ENCODE measurements around the gene IGFBP7. TPM values are rescaled to one million over a fixed set of nuclear protein-coding genes. Genes with fewer than 3 reads are reported as not detected.
A peak's percentile ranks its signal among the peaks of the same experiment; 100 is the strongest.

The IGFBP7 gene
- total and polyA plus RNA-seq, 10 of the 15 experiments (the other 5 are each of a cell fraction or from before 2014, with no cell fraction given): 0.69 to 1.9 (median 1.4) TPM; not detected in 5

GRCh38 chr4:57089549-57089948, 20.6 kb downstream of the IGFBP7 start (continued):
- TF ChIP-seq, protein P1, sequence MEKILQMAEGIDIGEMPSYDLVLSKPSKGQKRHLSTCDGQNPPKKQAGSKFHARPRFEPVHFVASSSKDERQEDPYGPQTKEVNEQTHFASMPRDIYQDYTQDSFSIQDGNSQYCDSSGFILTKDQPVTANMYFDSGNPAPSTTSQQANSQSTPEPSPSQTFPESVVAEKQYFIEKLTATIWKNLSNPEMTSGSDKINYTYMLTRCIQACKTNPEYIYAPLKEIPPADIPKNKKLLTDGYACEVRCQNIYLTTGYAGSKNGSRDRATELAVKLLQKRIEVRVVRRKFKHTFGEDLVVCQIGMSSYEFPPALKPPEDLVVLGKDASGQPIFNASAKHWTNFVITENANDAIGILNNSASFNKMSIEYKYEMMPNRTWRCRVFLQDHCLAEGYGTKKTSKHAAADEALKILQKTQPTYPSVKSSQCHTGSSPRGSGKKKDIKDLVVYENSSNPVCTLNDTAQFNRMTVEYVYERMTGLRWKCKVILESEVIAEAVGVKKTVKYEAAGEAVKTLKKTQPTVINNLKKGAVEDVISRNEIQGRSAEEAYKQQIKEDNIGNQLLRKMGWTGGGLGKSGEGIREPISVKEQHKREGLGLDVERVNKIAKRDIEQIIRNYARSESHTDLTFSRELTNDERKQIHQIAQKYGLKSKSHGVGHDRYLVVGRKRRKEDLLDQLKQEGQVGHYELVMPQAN (conservative IDR thresholded peaks at IDR 0.05): no peak
- no peak for TF ChIP-seq NFXL1 (IDR thresholded peaks at IDR 0.05; ENCODE audit: borderline replicate concordance)

DNA sequence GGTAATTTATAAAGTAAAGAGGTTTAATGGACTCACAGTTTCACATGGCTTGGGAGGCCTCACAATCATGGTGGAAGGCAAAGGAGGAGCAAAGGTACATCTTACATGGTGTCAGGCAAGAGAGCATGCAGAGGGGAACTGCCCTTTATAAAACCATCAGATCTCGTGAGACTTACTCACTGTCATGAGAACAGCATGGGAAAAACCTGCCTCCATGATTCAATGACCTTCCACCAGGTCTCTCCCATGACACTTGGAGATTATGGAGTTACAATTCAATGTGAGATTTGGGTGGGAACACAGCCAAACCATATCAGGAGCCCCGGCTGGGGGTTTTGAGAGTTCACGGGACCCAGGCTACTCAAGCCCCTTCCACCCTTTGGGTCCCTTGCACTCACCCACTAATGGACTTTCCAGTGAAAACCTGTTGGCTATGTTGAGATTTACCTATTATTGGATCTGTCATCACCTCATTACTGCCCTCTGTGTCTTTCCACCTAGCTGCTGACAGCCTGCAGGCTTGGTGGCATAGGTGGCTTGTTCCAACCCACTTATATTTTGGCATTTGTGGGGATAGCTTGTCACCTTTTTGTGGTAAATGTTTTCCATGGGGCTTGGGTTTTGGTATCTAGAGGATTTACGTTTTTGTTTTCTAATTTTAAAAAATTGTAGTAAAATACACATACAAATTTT, 24.0 kb downstream of the IGFBP7 start:
- H4K20me1 ChIP-seq (ENCODE audit: control insufficient read depth, insufficient read depth): no peaks in the 10 kb centered on the region
- WGBS (ENCODE audit: insufficient coverage, insufficient replicate concordance, low lambda C conversion rate, missing lambda C conversion rate): 34% methylated on average over 4 of the region's 4 CpGs
- peak overlapping the region; percentile 41 for H2AFZ ChIP-seq (ENCODE audit: control insufficient read depth, low read depth, low read length)
- ChIA-PET POLR2A (no interaction called here), RAD21 (ENCODE audit: unreplicated experiment) (no interaction called here), CTCF (no interaction called here), SMC1A (ENCODE audit: uncharacterized antibody, unreplicated experiment) (no interaction called here)
- H3K4me2 ChIP-seq (ENCODE audit: control insufficient read depth, insufficient read depth): 0 out of 2 replicates have a peak overlapping the region, but pooled peaks have one; percentile 7
- FAIRE-seq (no peak), DNase-seq (ENCODE audit: low read depth, low spot score) (no peak), ATAC-seq (no peak)
- H3K9me3 ChIP-seq (replicated peaks; ENCODE audit: control insufficient read depth, insufficient read depth, low read length): no peaks in the 10 kb centered on the region
- no peak overlapping the region for H3K9ac ChIP-seq (ENCODE audit: control insufficient read depth, insufficient read depth, low read length)
- TF ChIP-seq KAT2A (conservative IDR thresholded peaks at IDR 0.05; ENCODE audit: control insufficient read depth, low read depth, low read length) (no peak), ESRRA (IDR thresholded peaks at IDR 0.05; ENCODE audit: low read length) (no peak), JUNB (IDR thresholded peaks at IDR 0.05) (no peak), SRF (IDR thresholded peaks at IDR 0.05; ENCODE audit: low read depth in 2 of 2, low read length in 2 of 2) (no peak), MTA2 (IDR thresholded peaks at IDR 0.05; ENCODE audit: low read depth) (no peak), MYC (IDR thresholded peaks at IDR 0.05; ENCODE audit: insufficient read depth, insufficient read length, insufficient replicate concordance, low read length, severe bottlenecking) (no peak), TCF3 (IDR thresholded peaks at IDR 0.05; ENCODE audit: borderline replicate concordance, insufficient read depth, low read depth, low read length) (no peak), NFYB (IDR thresholded peaks at IDR 0.05; ENCODE audit: insufficient read depth, low read depth, low read length) (no peak), ZBED1 (IDR thresholded peaks at IDR 0.05; ENCODE audit: borderline replicate concordance) (no peak), IKZF2 (IDR thresholded peaks at IDR 0.05) (no peak), CHD4 (IDR thresholded peaks at IDR 0.05) (no peak), MTA3 (IDR thresholded peaks at IDR 0.05; ENCODE audit: borderline replicate concordance, low read length) (no peak), YBX1 (IDR thresholded peaks at IDR 0.05) (no peak), ZNF24 (IDR thresholded peaks at IDR 0.05) (no peak)
- TF ChIP-seq, protein P2, sequence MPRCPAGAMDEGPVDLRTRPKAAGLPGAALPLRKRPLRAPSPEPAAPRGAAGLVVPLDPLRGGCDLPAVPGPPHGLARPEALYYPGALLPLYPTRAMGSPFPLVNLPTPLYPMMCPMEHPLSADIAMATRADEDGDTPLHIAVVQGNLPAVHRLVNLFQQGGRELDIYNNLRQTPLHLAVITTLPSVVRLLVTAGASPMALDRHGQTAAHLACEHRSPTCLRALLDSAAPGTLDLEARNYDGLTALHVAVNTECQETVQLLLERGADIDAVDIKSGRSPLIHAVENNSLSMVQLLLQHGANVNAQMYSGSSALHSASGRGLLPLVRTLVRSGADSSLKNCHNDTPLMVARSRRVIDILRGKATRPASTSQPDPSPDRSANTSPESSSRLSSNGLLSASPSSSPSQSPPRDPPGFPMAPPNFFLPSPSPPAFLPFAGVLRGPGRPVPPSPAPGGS (IDR thresholded peaks at IDR 0.05; ENCODE audit: borderline replicate concordance, insufficient read depth, low read depth, low read length, poor library complexity, severe bottlenecking): no peak
- no peaks in the 10 kb centered on the region for H3K36me3 ChIP-seq (ENCODE audit: control insufficient read depth in 2 of 2, insufficient read depth in 2 of 2, low read length in 1 of 2)
- H3K27ac ChIP-seq (ENCODE audit: control insufficient read depth, insufficient read depth): no peak overlapping the region
- H3K79me2 ChIP-seq (ENCODE audit: control insufficient read depth, insufficient read depth, low read length): no peaks in the 10 kb centered on the region
- no peaks in the 10 kb centered on the region for H3K4me1 ChIP-seq (ENCODE audit: control insufficient read depth, insufficient read depth, low read length)
- BruUV-seq (replicated peaks): no TSS peak
- H3K4me3 ChIP-seq: no peak overlapping the region
- H3K27me3 ChIP-seq (replicated peaks in 1 of 2; ENCODE audit: control insufficient read depth in 2 of 2, insufficient read depth in 2 of 2, low read length in 1 of 2): no peaks in the 10 kb centered on the region
- intact Hi-C loops (cut with micrococcal nuclease; ENCODE audit: unreplicated experiment) (no loop called here), in situ Hi-C loops (cut with MboI) (no loop called here)

Data from GM12878 (cell line).